GM21576 (cell line): ENCODE data around the gene ARPC4.
"Not testable (repeated sequence)": the region's sequence is repeated elsewhere in the genome, so short reads cannot be mapped to it uniquely, and the experiment has no call there.

Experiments used
- ATAC-seq: cut with Tn5 transposase; IDR thresholded peaks from one replicate; pipeline ENCODE4 v1.9.1; 2021; ENCODE audit warnings: mild to moderate bottlenecking, moderate library complexity; ENCODE audit not compliant: unreplicated experiment

Gene ARPC4

DNA sequence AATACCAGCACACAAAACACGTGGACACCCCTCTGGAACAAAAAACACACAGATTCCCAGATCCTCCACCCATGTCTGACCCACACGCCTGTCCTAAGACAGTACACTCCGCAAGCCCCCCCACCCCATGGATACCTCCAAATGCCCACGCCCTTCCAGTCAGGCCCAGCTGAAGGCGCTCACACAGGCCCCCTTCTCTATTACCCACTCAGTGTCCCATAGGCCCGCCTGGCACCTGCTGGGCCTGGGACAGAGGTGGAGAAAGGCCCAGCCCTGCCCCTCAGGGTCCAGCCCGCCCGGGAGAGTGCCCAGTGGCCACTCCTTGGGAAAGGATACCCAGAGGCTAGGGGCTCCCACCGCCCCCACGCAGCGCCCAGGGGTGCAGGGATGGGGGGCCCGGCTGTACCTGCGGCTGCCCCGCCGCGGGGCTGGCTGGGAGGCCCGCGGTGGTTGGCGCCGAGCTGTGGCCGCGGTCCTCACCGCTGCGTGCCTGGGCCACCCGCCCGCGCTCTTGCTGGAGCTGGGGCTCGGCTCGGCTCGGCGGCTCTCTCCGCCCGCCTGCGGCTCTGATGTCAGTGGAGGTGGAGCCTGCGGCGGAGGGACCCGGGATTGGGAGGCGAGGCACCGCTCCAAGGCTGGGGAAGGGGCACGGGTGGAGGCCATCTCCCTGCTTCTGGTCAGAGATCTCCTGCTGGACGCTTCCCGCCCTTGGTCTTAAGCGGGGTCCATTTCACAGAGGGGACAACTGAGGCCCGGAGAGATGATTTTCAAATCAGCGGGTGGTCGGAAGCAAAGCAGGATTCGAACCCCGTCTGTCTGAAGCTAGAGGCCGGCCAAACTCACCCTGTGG lies 23.2 kb upstream of the ARPC4 start, which contains the start of gene CAMK1:
TSS of gene CAMK1 (minus strand) at position 522 of the 850 bp plus-strand sequence. CDS start 2,198 bp downstream, outside the sequence.
- peak; percentile 70 for ATAC-seq

DNA sequence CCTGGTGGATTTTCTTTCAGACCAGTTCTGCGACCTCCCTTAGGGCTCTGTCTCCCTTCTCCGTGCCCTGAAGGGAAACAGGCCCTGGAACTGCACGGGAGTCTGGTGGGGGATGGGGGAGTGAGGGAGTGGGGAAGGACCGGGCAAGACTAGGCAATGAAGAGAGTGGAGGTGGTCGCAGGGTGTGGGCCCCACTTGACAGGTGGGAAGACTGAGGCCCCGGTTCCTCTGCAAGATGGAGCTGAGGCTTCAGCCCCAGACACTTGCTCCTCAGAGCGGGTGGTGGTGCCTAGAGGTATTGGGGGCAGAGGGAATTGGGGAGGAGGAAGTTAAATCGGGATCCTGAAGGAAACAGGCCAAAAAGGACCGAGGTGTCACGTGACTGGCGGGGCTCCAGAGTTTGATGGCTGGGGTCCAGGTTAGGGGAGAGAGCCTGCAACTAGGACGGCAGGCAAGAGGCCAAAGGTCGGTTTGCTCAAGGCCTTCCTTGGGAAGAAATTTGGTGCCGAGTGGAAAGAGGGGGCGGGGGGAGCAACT lies 22.5 kb upstream of the ARPC4 start:
- ATAC-seq: no peak

- not testable (repeated sequence) for ATAC-seq
Observed at GRCh38 chr3:9771007-9771406, 21.9 kb upstream of the ARPC4 start.

- no peak for ATAC-seq
Observed at GRCh38 chr3:9776896-9777693, 15.8 kb upstream of the ARPC4 start.

- no peak for ATAC-seq
Observed at GRCh38 chr3:9777694-9778021, 15.2 kb upstream of the ARPC4 start.

- ATAC-seq: no peak
Observed at GRCh38 chr3:9778143-9779074, 14.5 kb upstream of the ARPC4 start.

GRCh38 chr3:9779075-9779593 lies 13.7 kb upstream of the ARPC4 start:
- no peak for ATAC-seq

- peak; percentile 46 for ATAC-seq
Observed at GRCh38 chr3:9779721-9780457, 13.0 kb upstream of the ARPC4 start.

GRCh38 chr3:9780458-9780812 lies 12.4 kb upstream of the ARPC4 start:
- ATAC-seq: no peak

- no peak for ATAC-seq
Observed at GRCh38 chr3:9780910-9781309, 12.0 kb upstream of the ARPC4 start.

- no peak for ATAC-seq
Observed at GRCh38 chr3:9781551-9781950, 11.3 kb upstream of the ARPC4 start.

DNA sequence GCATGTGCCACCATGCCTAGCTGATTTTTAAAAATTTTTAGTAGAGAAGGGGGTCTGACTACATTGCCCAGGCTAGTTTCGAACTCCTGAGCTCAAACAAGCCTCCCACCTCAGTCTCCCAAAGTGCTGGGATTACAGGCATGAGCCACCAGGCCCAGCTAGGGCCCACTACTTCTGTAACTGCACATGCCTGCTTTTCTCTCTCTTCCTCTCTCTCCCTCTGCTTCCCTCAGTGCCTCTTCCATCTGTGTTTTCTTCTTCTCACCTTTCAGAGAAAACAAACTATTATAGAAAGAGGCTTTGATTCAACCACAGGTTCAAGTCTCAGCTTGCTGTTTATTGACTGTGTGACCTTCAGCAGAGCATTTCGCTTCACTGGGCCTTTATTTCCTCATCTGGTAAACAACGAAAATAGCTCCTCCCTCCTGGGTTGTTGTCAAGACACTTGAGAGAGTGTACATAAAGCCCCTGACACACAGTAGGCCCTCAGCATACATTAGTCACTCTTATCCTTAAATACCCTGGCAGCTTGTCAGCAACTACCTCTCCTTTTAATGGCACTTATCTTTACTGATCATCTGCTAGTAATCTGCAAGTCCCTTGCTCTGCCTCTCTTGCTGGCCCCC lies 10.8 kb upstream of the ARPC4 start:
- no peak for ATAC-seq

DNA sequence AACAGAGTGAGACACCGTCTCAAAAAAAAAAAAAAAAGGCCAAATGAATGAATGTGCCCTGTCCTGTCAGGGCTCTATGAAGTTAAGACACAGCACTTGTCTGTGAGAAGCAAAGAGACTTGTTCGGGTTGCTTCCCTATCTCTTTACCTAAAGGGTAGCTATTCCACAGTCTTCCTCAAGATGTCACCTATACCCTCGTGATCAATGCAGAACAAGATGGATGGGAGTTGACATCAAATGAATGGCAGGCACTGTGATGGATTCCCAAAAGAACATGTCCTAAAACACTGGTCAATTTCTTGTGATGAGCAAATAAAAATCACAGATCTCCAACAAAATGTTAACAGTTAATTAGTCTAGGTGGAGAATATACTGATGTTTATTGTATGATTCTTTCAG lies 10.1 kb upstream of the ARPC4 start:
- no peak for ATAC-seq

DNA sequence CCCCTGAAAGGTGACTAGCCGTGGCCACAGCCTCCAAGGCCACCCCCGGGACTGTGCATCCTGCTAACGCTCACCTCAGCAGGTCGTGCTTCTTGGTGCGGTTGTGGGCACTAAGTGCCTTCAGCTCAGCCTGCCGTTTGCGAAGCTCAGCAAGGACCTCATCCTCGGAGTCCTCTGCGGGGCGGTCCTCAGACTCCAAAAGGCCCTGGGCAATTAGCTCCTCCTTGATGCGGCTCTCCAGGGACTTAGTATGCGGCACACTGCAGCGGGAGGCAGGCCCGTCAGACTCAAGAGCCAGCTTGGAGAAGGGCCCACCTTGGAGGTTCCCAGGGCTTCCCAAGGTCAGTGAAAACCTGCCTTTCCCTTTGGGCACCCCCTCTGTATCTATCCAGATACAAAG lies 8.9 kb upstream of the ARPC4 start:
- ATAC-seq: no peak

- no peak for ATAC-seq
Observed at GRCh38 chr3:9784965-9785364, 7.9 kb upstream of the ARPC4 start.

DNA sequence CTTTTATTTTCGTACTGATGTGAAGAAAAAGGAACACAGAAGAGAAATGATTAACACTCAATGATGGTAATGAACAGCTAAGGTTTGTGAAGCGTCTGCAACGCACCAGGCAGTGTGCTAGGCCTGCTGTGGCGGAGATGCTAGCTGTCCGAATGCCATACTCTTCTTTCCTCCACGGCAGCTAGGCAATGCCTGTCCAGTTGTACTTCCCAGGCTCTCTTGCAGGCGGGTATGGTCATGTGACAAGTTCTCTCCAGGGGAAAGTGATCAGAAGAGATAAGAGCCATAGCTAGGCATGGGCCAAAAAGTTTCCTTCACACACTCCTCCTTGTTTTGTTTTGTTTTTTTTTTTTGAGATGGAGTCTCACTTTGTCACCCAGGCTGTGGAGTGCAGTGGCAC lies 7.3 kb upstream of the ARPC4 start:
- no peak for ATAC-seq

GRCh38 chr3:9786209-9786739 lies 6.6 kb upstream of the ARPC4 start:
- no peak for ATAC-seq

DNA sequence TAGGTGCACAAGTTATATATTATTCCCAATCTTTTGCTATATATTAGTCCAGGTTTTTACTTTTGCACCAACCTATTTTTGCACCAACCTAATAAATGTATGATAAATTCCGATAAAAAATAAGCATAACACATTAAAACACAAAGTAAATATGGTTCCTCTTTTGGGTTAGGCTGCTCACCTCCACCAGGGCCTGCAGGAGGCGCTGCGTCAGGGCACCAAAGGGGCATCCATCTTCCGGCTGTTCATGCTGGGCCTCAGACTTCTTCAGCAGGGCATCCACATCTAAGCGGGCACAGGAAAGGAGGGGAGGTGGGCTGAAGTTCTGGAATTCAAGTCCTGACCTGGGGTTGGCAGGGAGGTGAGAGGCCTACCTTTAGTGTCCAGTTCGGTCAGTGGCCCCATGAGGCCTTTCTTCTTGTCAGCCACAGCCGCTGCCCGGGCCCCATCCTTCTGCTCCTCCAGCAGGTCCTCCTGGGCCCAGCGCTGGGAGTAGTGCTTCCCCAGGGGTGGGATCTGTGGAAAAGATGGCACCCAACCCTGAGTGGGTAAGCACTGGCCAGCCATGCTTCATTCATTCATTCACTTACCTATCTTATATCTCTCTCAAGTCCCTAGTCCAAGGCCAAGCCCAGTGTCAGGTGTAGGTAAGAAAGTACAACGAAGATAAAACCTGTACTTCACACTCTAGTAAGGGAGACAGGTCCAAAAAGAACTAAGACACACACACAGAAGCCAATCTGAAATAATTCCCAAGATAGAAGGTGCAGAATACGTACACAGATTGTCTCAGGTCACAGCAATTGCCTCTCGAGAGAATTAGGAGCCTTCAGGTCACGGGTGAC lies 5.8 kb upstream of the ARPC4 start:
- no peak for ATAC-seq
